ENCODE data around the gene PATL2. TPM values are rescaled to one million over a fixed set of nuclear protein-coding genes. Genes with fewer than 3 reads are reported as not detected.

Gene PATL2
- total and polyA plus RNA-seq, 11 donors, result 0.44 to 4.2 (median 2.6) TPM; not detected in 1

- Histone ChIP-seq H3K27me3 (no peaks in the 10 kb centered on the region), H3K27ac (peak overlapping the region in 7 of 12 donors; percentile 8 to 71 (median 60)), H3K4me3 (no peak overlapping the region), H3K9me3 (no peaks in the 10 kb centered on the region), H3K4me1 (peaks cover 0 to 27% (median 7%) of the 10 kb centered on the region in 12 donors), H3K36me3 (peaks cover 0 to 96% (median 81%) of the 10 kb centered on the region in 9 donors)
- intact Hi-C loops (cut with DNase I), result no loop called here
- TF ChIP-seq POLR2A (IDR thresholded peaks at IDR 0.05), result no peak
- TF ChIP-seq CTCF (IDR thresholded peaks at IDR 0.05), result no peak
- ATAC-seq (no peak), DNase-seq (no peak)
- 87 to 95% (median 92%) methylated on average over 1 of the region's 1 CpG for WGBS, 4 donors
These were observed 54.8 kb downstream of the PATL2 start for GRCh38 chr15:44656298-44656697.

GRCh38 chr15:44654858-44655257 lies 56.3 kb downstream of the PATL2 start:
- intact Hi-C loops (cut with DNase I), result no loop called here
- DNase-seq, result no peak
- H3K27ac ChIP-seq, result no peak overlapping the region
- H3K4me3 ChIP-seq, result no peak overlapping the region
- H3K27me3 ChIP-seq, result no peaks in the 10 kb centered on the region
- ATAC-seq, result no peak
- 95 to 98% (median 97%) methylated on average over 6 of the region's 6 CpGs for WGBS, 4 donors
- H3K36me3 ChIP-seq, result peaks cover 0 to 100% (median 91%) of the 10 kb centered on the region in 9 donors
- peaks cover 0 to 19% (median 4%) of the 10 kb centered on the region in 12 donors for H3K4me1 ChIP-seq
- no peaks in the 10 kb centered on the region for H3K9me3 ChIP-seq
- TF ChIP-seq POLR2A (IDR thresholded peaks at IDR 0.05) (no peak), CTCF (IDR thresholded peaks at IDR 0.05) (no peak)

- Histone ChIP-seq H3K36me3 (peaks cover 0 to 92% (median 73%) of the 10 kb centered on the region in 9 donors), H3K9me3 (peaks cover 0 to 15% (median 0%) of the 10 kb centered on the region in 12 donors), H3K4me3 (no peak overlapping the region), H3K27ac (no peak overlapping the region), H3K4me1 (peaks cover 0 to 7% (median 0%) of the 10 kb centered on the region in 12 donors), H3K27me3 (no peaks in the 10 kb centered on the region)
- intact Hi-C loops (cut with DNase I), result loop anchor here in 2 of 10 donors (5.0 kb wide), 2 partner anchors 40 to 50 kb away; no protein-coding TSS in a partner anchor
- TF ChIP-seq CTCF (IDR thresholded peaks at IDR 0.05) (no peak), POLR2A (IDR thresholded peaks at IDR 0.05) (no peak)
- no peak for DNase-seq
- ATAC-seq, result no peak
These were observed 63.5 kb downstream of the PATL2 start for GRCh38 chr15:44647637-44648036.

- Histone ChIP-seq H3K36me3 (peaks cover 0 to 92% (median 73%) of the 10 kb centered on the region in 9 donors), H3K9me3 (peaks cover 0 to 15% (median 0%) of the 10 kb centered on the region in 12 donors), H3K27ac (no peak overlapping the region), H3K4me3 (no peak overlapping the region), H3K4me1 (peaks cover 0 to 7% (median 0%) of the 10 kb centered on the region in 12 donors), H3K27me3 (no peaks in the 10 kb centered on the region)
- WGBS, 4 donors, result 92 to 97% (median 96%) methylated on average over 1 of the region's 1 CpG
- intact Hi-C loops (cut with DNase I), result loop anchor here in 2 of 10 donors (5.0 kb wide), 2 partner anchors 40 to 50 kb away; no protein-coding TSS in a partner anchor
- DNase-seq (no peak), ATAC-seq (no peak)
- TF ChIP-seq POLR2A (IDR thresholded peaks at IDR 0.05), result no peak
- no peak for TF ChIP-seq CTCF (IDR thresholded peaks at IDR 0.05)
These were observed 64.1 kb downstream of the PATL2 start for GRCh38 chr15:44647036-44647435.
